ENCODE data around the gene CHTF18.

DNA sequence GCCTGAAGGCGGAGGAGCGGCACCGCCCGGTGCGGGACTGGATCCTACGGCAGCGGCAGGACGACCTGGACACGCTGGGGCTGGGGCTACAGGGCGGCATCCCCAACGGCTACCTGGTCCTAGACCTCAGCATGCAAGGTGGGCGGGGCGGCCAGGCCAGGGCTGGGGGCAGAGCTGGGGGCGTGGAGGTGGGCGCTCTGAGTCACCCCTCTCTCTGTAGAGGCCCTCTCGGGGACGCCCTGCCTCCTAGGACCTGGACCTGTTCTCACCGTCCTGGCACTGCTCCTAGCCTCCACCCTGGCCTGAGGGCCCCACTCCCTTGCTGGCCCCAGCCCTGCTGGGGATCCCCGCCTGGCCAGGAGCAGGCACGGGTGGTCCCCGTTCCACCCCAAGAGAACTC lies 20.0 kb upstream of the CHTF18 start:
- TF ChIP-seq, protein P1, sequence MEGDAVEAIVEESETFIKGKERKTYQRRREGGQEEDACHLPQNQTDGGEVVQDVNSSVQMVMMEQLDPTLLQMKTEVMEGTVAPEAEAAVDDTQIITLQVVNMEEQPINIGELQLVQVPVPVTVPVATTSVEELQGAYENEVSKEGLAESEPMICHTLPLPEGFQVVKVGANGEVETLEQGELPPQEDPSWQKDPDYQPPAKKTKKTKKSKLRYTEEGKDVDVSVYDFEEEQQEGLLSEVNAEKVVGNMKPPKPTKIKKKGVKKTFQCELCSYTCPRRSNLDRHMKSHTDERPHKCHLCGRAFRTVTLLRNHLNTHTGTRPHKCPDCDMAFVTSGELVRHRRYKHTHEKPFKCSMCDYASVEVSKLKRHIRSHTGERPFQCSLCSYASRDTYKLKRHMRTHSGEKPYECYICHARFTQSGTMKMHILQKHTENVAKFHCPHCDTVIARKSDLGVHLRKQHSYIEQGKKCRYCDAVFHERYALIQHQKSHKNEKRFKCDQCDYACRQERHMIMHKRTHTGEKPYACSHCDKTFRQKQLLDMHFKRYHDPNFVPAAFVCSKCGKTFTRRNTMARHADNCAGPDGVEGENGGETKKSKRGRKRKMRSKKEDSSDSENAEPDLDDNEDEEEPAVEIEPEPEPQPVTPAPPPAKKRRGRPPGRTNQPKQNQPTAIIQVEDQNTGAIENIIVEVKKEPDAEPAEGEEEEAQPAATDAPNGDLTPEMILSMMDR (conservative IDR thresholded peaks at IDR 0.05; ENCODE audit: low read depth, low read length): no peak
- TF ChIP-seq, protein P2, sequence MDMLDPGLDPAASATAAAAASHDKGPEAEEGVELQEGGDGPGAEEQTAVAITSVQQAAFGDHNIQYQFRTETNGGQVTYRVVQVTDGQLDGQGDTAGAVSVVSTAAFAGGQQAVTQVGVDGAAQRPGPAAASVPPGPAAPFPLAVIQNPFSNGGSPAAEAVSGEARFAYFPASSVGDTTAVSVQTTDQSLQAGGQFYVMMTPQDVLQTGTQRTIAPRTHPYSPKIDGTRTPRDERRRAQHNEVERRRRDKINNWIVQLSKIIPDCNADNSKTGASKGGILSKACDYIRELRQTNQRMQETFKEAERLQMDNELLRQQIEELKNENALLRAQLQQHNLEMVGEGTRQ (IDR thresholded peaks at IDR 0.05; ENCODE audit: low read depth, low read length): no peak
- TF ChIP-seq POLR2A (IDR thresholded peaks at IDR 0.05; ENCODE audit: low read depth, low read length) (no peak), RAD21 (IDR thresholded peaks at IDR 0.05; ENCODE audit: low read length) (no peak), CEBPB (IDR thresholded peaks at IDR 0.05; ENCODE audit: low read depth, low read length) (no peak), MXI1 (IDR thresholded peaks at IDR 0.05; ENCODE audit: borderline replicate concordance, low read depth, low read length) (no peak), MAFK (IDR thresholded peaks at IDR 0.05; ENCODE audit: low read depth, low read length) (no peak), RFX5 (IDR thresholded peaks at IDR 0.05; ENCODE audit: low read depth, low read length) (no peak)
